Retinal pigment epithelial cell (primary cell): ENCODE measurements around the gene MCAT.

ENCODE experiments used
- DNase-seq: peaks from one replicate; pipeline ENCODE4 v3.0.0-alpha.2; 2010; ENCODE audit warnings: low read depth
- H3K4me3 ChIP-seq: 2 replicates; pipeline ENCODE4 v1.5.1; 2011; ENCODE audit warnings: mild to moderate bottlenecking, low read length, control low read depth, moderate library complexity
- TF ChIP-seq, protein P1 (sequence below): conservative IDR thresholded peaks from 2 replicates; pipeline ENCODE4 v1.5.1; 2011; ENCODE audit warnings: low read depth, low read length, control low read depth, inconsistent platforms

Gene MCAT

DNA sequence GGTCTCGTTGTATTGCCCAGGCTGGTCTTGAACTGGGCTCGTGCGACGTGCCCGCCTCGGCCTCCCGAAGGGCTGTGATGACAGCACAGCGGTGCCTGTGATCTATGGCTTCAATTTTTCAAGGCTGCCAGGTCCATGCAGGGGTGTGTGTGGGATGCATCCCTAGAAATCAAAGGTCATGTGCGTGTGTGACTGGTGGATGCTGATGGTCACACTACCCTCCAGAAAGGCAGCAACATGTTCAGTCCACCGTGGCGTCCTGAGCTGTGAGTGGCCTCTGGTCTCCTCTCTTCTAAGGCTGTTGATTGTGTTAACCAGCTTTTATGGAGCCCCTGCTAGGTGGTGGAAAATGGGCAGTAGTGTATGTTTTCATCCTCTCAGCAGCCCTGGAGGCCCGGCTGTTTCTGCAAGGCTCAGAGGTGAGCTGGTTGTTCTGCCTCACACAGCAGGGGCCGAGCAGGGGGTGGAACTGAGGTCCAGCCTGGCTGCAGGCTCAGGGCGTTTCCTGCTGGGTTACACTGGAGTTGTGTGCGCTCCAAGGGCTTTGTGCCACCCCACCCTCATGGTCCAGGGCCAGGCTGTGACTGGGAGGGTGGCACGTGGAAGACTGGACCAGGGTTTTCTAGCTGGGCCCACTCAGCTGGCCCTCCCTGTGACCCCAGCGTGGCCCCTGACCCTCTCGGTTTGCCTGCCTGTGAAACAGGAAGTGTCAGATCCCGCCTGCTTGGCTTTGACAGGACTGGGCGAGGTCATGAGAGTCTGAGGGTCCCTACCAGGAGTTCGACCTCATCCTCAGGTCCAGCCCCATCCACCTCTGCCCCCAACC, 25.0 kb downstream of the MCAT start:
- TF ChIP-seq, protein P1, sequence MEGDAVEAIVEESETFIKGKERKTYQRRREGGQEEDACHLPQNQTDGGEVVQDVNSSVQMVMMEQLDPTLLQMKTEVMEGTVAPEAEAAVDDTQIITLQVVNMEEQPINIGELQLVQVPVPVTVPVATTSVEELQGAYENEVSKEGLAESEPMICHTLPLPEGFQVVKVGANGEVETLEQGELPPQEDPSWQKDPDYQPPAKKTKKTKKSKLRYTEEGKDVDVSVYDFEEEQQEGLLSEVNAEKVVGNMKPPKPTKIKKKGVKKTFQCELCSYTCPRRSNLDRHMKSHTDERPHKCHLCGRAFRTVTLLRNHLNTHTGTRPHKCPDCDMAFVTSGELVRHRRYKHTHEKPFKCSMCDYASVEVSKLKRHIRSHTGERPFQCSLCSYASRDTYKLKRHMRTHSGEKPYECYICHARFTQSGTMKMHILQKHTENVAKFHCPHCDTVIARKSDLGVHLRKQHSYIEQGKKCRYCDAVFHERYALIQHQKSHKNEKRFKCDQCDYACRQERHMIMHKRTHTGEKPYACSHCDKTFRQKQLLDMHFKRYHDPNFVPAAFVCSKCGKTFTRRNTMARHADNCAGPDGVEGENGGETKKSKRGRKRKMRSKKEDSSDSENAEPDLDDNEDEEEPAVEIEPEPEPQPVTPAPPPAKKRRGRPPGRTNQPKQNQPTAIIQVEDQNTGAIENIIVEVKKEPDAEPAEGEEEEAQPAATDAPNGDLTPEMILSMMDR = no peak
- DNase-seq = no peak
- H3K4me3 ChIP-seq = no peak overlapping the region

DNA sequence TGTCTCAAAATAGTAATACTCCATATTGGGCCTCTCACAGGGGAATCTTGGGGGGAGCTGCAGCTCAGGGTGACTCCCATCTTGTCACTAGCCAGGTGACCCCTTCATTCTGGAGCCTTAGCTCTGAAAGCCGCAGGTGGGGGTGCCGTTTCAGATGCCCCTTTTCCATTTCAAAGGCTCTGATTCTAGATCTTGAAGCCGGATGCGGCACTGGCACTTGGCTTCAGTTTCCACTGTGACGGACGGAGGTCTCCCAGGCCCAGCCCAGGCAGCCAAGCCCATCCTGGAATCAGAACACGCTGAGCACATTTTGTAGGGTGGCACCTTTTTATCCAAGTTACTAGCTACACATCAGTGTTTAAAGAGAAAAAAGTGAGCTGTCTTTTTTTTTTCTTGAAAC, 26.3 kb downstream of the MCAT start:
- no peak for DNase-seq
- TF ChIP-seq, protein P1 = no peak
- no peak overlapping the region for H3K4me3 ChIP-seq

DNA sequence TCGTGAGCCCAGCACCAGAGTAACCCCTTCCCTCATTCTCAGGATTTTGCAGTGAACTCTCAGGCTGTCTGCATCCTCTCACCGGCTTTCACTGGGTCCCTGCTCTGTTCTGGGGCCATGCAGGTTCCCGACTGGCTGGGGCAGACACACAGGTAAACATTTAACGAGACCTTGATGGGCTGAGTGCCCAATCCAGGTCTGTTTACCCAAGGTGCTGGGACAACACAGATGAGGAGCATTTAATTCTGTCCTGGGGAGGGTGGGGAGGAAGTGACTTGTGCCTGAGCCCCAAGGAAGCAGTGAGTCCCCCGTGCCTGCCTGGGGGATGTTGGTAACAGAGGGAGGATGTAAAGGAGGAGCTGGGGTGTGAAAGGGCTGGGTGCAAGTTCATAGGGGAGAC, 28.2 kb downstream of the MCAT start:
- no peak for DNase-seq
- TF ChIP-seq, protein P1 = no peak
- H3K4me3 ChIP-seq = no peak overlapping the region

DNA sequence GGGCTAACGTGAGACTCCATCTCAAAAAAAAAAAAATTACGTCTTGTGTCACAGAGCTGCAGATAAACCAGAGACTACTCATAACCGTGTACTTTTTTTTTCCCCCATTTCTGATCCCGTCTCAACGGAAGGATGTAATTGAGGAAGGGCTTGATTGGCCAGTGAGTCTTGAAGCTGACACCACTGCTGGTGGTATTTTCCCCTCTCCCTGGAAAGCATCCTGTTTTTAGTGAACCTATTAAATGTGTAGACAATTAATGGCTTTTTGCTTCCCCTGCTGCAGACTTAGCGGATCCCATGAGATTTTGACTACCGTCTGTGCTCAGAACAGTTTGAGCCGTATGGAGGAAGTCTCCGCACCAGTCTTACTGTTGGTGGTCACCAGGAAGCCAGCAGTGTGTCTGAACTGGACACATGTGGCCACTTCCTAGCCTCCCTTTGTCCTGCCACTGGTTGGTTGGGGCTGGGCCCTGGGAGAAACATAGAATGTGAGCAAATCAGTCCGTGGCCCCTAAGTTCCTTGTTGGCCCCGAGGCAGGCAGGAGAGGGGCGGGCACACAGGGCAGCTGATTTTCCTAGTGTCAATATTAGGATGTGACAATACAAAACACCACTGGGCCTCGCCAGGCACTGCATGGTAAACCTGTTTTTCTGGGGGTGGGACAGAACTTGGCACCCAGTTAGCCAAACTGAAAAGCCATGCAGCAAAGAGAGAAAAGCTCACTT, 29.5 kb downstream of the MCAT start:
- DNase-seq = no peak
- TF ChIP-seq, protein P1 = no peak
- H3K4me3 ChIP-seq = no peak overlapping the region

DNA sequence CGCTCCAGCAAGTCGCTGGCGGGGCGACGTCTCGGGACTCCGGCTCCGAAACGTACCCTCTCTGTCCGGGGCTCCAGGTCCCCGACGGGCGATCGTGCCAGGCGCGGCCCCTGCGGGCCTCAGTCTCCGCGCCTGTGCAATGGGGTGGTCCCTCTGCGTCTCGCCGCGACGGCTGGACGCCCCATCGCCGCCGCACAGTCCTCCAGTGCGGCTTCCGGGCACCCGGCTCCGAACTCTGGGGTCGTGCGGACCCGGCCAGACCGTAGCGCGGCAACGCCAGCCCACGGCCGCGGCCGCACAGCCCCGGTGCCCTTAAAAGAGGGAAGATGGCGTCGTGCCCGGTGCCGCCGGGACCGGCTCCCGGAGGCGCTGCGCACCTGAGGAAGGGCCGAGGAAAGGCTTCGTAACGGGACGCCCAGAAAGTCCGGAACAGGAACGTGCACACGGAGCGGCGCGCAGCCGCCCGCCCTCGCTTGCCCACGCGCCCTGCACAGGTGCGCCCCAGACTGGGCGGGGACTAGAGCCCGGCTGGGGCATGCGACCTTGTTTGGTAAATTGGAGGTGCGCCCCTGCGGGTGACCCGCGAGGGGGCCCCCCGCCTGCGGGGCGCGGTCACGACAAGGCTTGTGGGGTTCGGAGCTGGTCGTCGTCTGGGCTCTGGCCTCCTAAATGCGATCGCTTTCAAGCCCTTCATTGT, 32.1 kb downstream of the MCAT start:
- peak overlapping the region; percentile 47 for H3K4me3 ChIP-seq
- DNase-seq = no peak
- TF ChIP-seq, protein P1 = no peak

DNA sequence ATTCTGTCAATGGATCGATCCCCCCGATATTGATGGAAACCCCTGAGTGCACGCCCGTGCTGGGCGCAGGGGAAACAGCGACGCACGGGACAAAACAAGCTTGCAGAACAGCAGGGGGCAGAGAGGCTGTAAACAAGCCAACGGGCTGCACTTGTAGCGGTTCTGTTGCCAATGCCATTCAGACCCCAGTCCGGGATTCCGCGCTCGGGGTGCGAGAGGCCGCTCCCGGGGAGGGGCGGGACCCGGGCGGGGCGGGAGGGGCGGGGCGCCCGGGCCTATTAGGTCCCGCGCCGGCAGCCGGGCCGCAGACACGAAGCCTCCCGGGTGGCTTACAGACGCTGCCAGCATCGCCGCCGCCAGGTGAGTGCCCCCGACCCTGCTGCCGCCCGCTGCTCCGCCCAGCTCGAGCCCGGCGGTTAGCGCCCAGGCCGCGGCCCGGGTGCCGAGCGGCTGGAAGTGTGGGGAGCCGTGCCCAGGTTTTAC, 32.7 kb downstream of the MCAT start, which contains the start of gene BIK:
Gene BIK, plus strand, starts transcription at position 307 of the 483 bp plus-strand sequence. CDS start 13,273 bp downstream, outside the sequence.
- no peak for DNase-seq
- peak within 1 kb of the TSS; percentile 47 for H3K4me3 ChIP-seq
- TF ChIP-seq, protein P1 = peak; percentile 41
